NB4 (cell line): ENCODE data around the gene FSCN2.
A peak's percentile ranks its signal among the peaks of the same experiment; 100 is the strongest.

Experiments used
- DNase-seq: peaks from one replicate; pipeline ENCODE4 v3.0.0; 2010; ENCODE audit warnings: low read depth
- H3K4me3 ChIP-seq: one replicate; pipeline ENCODE4 v1.5.1; 2011; ENCODE audit warnings: mild to moderate bottlenecking, low read depth, low read length, moderate library complexity
- CTCF ChIP-seq: IDR thresholded peaks from one replicate; pipeline ENCODE4 v1.5.1; 2012; ENCODE audit warnings: low read depth, low read length
- MYC ChIP-seq: IDR thresholded peaks from 2 replicates; pipeline ENCODE4 v1.6.1; 2011; ENCODE audit warnings: low read depth, low read length
- POLR2A ChIP-seq: IDR thresholded peaks from 2 replicates; pipeline ENCODE4 v1.6.1; 2011; ENCODE audit warnings: mild to moderate bottlenecking; ENCODE audit not compliant: insufficient read length; ENCODE audit errors: extremely low read depth
- TF ChIP-seq, protein P1 (sequence below): IDR thresholded peaks from 2 replicates; pipeline ENCODE4 v1.6.1; 2011; ENCODE audit warnings: low read depth, low read length

FSCN2 gene

GRCh38 chr17:81573794-81574642 lies 45.8 kb downstream of the FSCN2 start:
- no peak overlapping the region for H3K4me3 ChIP-seq
- no peak for DNase-seq
- TF ChIP-seq POLR2A (no peak), CTCF (no peak), MYC (no peak)
- TF ChIP-seq, protein P1, sequence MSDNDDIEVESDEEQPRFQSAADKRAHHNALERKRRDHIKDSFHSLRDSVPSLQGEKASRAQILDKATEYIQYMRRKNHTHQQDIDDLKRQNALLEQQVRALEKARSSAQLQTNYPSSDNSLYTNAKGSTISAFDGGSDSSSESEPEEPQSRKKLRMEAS: no peak

DNA sequence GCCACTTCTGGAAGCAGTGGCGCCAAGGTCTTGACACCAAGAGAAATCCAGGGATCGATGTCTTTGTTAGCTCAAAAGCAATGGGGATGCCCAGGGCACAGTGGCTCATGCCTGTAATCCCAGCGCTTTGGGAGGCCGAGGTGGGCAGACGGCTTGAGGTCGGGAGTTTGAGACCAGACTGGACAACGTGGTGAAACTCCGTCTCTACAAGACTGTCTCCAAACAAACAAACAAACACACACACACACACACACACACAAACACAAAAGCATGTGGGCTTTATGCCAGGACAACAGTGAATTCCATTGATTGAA lies 46.4 kb downstream of the FSCN2 start:
- DNase-seq: no peak
- TF ChIP-seq MYC (no peak), CTCF (no peak), POLR2A (no peak)
- TF ChIP-seq, protein P1: no peak

GRCh38 chr17:81575836-81576235 lies 47.7 kb downstream of the FSCN2 start:
- DNase-seq: no peak
- TF ChIP-seq CTCF: no peak
- no peak for TF ChIP-seq POLR2A
- TF ChIP-seq, protein P1: no peak
- TF ChIP-seq MYC: no peak
- H3K4me3 ChIP-seq: no peak overlapping the region

More for the DNA sequence above, 46.4 kb downstream of the FSCN2 start:
- no peak overlapping the region for H3K4me3 ChIP-seq

GRCh38 chr17:81576621-81577277 lies 48.6 kb downstream of the FSCN2 start:
- H3K4me3 ChIP-seq: peak overlapping the region; percentile 17
- no peak for DNase-seq
- no peak for TF ChIP-seq MYC
- TF ChIP-seq, protein P1: no peak
- TF ChIP-seq POLR2A: no peak
- TF ChIP-seq CTCF: no peak

DNA sequence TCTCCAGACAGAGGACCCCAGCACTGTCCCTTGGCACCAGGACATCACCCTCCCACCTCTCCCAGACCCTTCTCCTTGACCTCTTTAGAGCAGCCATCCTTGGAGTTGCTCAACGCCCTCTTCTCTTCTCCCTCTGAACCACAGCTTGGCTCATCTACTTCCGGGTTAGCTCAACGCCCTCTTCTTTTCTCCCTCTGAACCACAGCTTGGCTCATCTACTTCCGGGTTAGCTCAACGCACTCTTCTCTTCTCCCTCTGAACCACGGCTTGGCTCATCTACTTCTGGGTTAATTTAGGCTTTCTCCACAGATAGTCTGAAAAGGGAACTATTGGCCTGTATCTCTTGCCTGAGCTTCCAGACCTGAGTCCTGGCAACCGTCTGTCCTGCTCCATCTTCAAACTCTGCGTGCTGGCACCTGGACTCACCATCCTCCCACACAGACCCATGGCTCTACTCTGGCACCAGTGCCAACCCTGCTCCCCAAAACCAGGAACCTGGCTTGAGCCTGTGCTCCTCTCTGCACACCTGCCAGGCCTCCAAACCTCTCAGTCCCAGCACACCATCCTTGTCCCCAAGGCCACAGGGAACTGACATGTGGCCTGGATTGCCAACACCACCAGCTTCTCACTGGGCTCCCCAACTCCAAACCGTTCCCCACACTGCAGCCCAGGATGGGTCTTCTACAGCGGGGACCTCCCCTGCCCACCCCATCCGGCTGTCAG lies 49.3 kb downstream of the FSCN2 start:
- peak; percentile 80 for DNase-seq
- no peak for TF ChIP-seq MYC
- TF ChIP-seq, protein P1: no peak
- TF ChIP-seq POLR2A: no peak
- no peak for TF ChIP-seq CTCF
- H3K4me3 ChIP-seq: peak overlapping the region; percentile 17
